H9 (cell line): ENCODE data around the gene WDR64. TPM values are rescaled to one million over a fixed set of nuclear protein-coding genes. Genes with fewer than 3 reads are reported as not detected.
A peak's percentile ranks its signal among the peaks of the same experiment; 100 is the strongest.

Source experiments
- DNase-seq: peaks from one replicate; pipeline ENCODE4 v3.0.0-alpha.2; 2017
- H2AFZ ChIP-seq: one replicate; pipeline ENCODE4 v1.6.1; 2013; ENCODE audit warnings: mild to moderate bottlenecking, low read length, control low read depth, moderate library complexity
- H2AK5ac ChIP-seq: 2 replicates; pipeline ENCODE4 v1.6.1; 2013; ENCODE audit warnings: low read length, control low read depth, mixed read lengths; ENCODE audit not compliant: insufficient read length
- H2BK120ac ChIP-seq: one replicate; pipeline ENCODE4 v1.6.1; 2013; ENCODE audit warnings: low read depth, mild to moderate bottlenecking, low read length, control low read depth, inconsistent platforms; ENCODE audit not compliant: poor library complexity, severe bottlenecking
- H2BK12ac ChIP-seq: 2 replicates; pipeline ENCODE4 v1.6.1; 2013; ENCODE audit warnings: low read length, control low read depth, mixed read lengths, low read depth; ENCODE audit not compliant: insufficient read length
- H2BK15ac ChIP-seq: 2 replicates; pipeline ENCODE4 v1.6.1; 2013; ENCODE audit warnings: low read depth, low read length, control low read depth
- H2BK20ac ChIP-seq: one replicate; pipeline ENCODE4 v1.6.1; 2013; ENCODE audit warnings: low read depth, mild to moderate bottlenecking, low read length, control low read depth, inconsistent platforms; ENCODE audit not compliant: poor library complexity, severe bottlenecking
- H2BK5ac ChIP-seq: 2 replicates; pipeline ENCODE4 v1.6.1; 2013; ENCODE audit warnings: low read length, control low read depth, mixed read lengths; ENCODE audit not compliant: insufficient read length
- H3K14ac ChIP-seq: 2 replicates; pipeline ENCODE4 v1.6.1; 2013; ENCODE audit warnings: low read length, control low read depth; ENCODE audit not compliant: insufficient read depth
- H3K18ac ChIP-seq: 2 replicates; pipeline ENCODE4 v1.6.1; 2013; ENCODE audit warnings: low read depth, mild to moderate bottlenecking, mixed read lengths, low read length, control low read depth; ENCODE audit not compliant: insufficient read length
- H3K23ac ChIP-seq: 2 replicates; pipeline ENCODE4 v1.6.1; 2013; ENCODE audit warnings: low read length, control low read depth, mixed read lengths, low read depth; ENCODE audit not compliant: insufficient read length
- H3K23me2 ChIP-seq: 2 replicates; pipeline ENCODE4 v1.6.1; 2013; ENCODE audit warnings: low read depth, mild to moderate bottlenecking, mixed read lengths, low read length, control low read depth; ENCODE audit not compliant: insufficient read length, poor library complexity, severe bottlenecking
- H3K27ac ChIP-seq: 2 replicates; pipeline ENCODE4 v1.5.1; 2013; ENCODE audit warnings: low read length, control low read depth, mixed read lengths, low read depth; ENCODE audit not compliant: insufficient read length
- H3K27me3 ChIP-seq: 2 replicates; pipeline ENCODE4 v1.6.1; 2013; ENCODE audit warnings: low read length, control low read depth, inconsistent platforms; ENCODE audit not compliant: insufficient read depth
- H3K4ac ChIP-seq: 2 replicates; pipeline ENCODE4 v1.6.1; 2013; ENCODE audit warnings: low read depth, mild to moderate bottlenecking, control low read depth, inconsistent platforms, low read length, moderate library complexity
- H3K4me1 ChIP-seq: 2 replicates; pipeline ENCODE4 v1.6.1; 2013; ENCODE audit warnings: low read length, control low read depth, inconsistent platforms; ENCODE audit not compliant: insufficient read depth
- H3K4me2 ChIP-seq: 2 replicates; pipeline ENCODE4 v1.6.1; 2013; ENCODE audit warnings: low read length, control low read depth, mixed read lengths; ENCODE audit not compliant: insufficient read length, insufficient read depth
- H3K56ac ChIP-seq: 2 replicates; pipeline ENCODE4 v1.6.1; 2013; ENCODE audit warnings: low read depth, mild to moderate bottlenecking, mixed read lengths, low read length, control low read depth; ENCODE audit not compliant: insufficient read length
- H3K79me1 ChIP-seq: 2 replicates; pipeline ENCODE4 v1.6.1; 2013; ENCODE audit warnings: low read depth, mild to moderate bottlenecking, moderate library complexity, low read length, control low read depth, inconsistent platforms; ENCODE audit not compliant: insufficient read depth, poor library complexity, severe bottlenecking
- H3K79me2 ChIP-seq: 2 replicates; pipeline ENCODE4 v1.6.1; 2013; ENCODE audit warnings: low read length, control low read depth, inconsistent platforms; ENCODE audit not compliant: insufficient read depth
- H3K9ac ChIP-seq: 2 replicates; pipeline ENCODE4 v1.6.1; 2013; ENCODE audit warnings: low read length, control low read depth, mixed read lengths; ENCODE audit not compliant: insufficient read length; ENCODE audit errors: extremely low read depth
- H3K9me3 ChIP-seq: one replicate; pipeline ENCODE4 v1.6.1; 2013; ENCODE audit warnings: low read depth, low read length, inconsistent platforms; ENCODE audit not compliant: control insufficient read depth
- H3T11ph ChIP-seq: one replicate; pipeline ENCODE4 v1.6.1; 2013; ENCODE audit warnings: mild to moderate bottlenecking, low read length, control low read depth, inconsistent platforms
- H4K20me1 ChIP-seq: one replicate; pipeline ENCODE4 v1.6.1; 2013; ENCODE audit not compliant: control insufficient read depth, insufficient read length, insufficient read depth
- H4K5ac ChIP-seq: 2 replicates; pipeline ENCODE4 v1.6.1; 2013; ENCODE audit warnings: low read depth, mild to moderate bottlenecking, mixed read lengths, low read length, control low read depth; ENCODE audit not compliant: insufficient read length
- H4K8ac ChIP-seq: replicated peaks from 2 replicates; pipeline ENCODE4 v1.6.1; 2013; ENCODE audit warnings: low read length, control low read depth, mixed read lengths, low read depth; ENCODE audit not compliant: insufficient read length
- H4K91ac ChIP-seq: 2 replicates; pipeline ENCODE4 v1.6.1; 2013; ENCODE audit warnings: low read depth, mild to moderate bottlenecking, moderate library complexity, mixed read lengths, low read length, control low read depth; ENCODE audit not compliant: insufficient read length
- H3K27ac Mint-ChIP-seq, 3 experiments: 2 replicates in 2 of 3; 3 replicates in 1 of 3; pipeline ENCODE4 v1.8.0; 2020 to 2021; ENCODE audit warnings: mixed read lengths in 3 of 3, mild to moderate bottlenecking in 1 of 3, moderate library complexity in 1 of 3
- H3K27me3 Mint-ChIP-seq: 2 replicates; pipeline ENCODE4 v1.8.0; 2021; ENCODE audit warnings: low read depth, mild to moderate bottlenecking, moderate library complexity, mixed read lengths
- H3K36me3 Mint-ChIP-seq, 3 experiments: 2 replicates in 2 of 3; 3 replicates in 1 of 3; pipeline ENCODE4 v1.8.0; 2020 to 2021; ENCODE audit warnings: low read depth in 3 of 3, mixed read lengths in 3 of 3; ENCODE audit not compliant: insufficient read depth in 1 of 3
- H3K4me1 Mint-ChIP-seq, 2 experiments: 2 replicates each; pipeline ENCODE4 v1.8.0; 2020; ENCODE audit warnings: mixed read lengths in 2 of 2
- H3K4me3 Mint-ChIP-seq, 2 experiments: 2 replicates in 1 of 2; 3 replicates in 1 of 2; pipeline ENCODE4 v1.8.0; 2020 to 2021; ENCODE audit warnings: mild to moderate bottlenecking in 2 of 2, mixed read lengths in 2 of 2, moderate library complexity in 1 of 2
- H3K9me3 Mint-ChIP-seq, 2 experiments: 2 replicates in 1 of 2; 3 replicates in 1 of 2; pipeline ENCODE4 v1.8.0; 2020; ENCODE audit warnings: mild to moderate bottlenecking in 2 of 2, mixed read lengths in 2 of 2, moderate library complexity in 1 of 2
- CTCF ChIP-seq: fragments of 200-600 bp; sonication (generic); conservative IDR thresholded peaks from 3 replicates; pipeline ENCODE4 v1.8.0; 2021; ENCODE audit warnings: antibody characterized with exemption, mild to moderate bottlenecking
- WGBS: extraction: QIAGEN DNeasy Blood & Tissue Kit; methylation state at CpG from one replicate; pipeline ENCODE4 v1.1.7; 2013; ENCODE audit warnings: missing lambda C conversion rate, low lambda C conversion rate, mixed read lengths; ENCODE audit not compliant: insufficient read length; ENCODE audit errors: extremely low coverage; 5-methylcytosine and 5-hydroxymethylcytosine counted together
- total RNA-seq: library from RNA; stranded (reverse); gene quantifications from 2 replicates; pipeline ENCODE4 v1.2.1, GENCODE V29; 2021

Gene WDR64
- total RNA-seq, 1 experiment from 2014 or later: not detected

DNA sequence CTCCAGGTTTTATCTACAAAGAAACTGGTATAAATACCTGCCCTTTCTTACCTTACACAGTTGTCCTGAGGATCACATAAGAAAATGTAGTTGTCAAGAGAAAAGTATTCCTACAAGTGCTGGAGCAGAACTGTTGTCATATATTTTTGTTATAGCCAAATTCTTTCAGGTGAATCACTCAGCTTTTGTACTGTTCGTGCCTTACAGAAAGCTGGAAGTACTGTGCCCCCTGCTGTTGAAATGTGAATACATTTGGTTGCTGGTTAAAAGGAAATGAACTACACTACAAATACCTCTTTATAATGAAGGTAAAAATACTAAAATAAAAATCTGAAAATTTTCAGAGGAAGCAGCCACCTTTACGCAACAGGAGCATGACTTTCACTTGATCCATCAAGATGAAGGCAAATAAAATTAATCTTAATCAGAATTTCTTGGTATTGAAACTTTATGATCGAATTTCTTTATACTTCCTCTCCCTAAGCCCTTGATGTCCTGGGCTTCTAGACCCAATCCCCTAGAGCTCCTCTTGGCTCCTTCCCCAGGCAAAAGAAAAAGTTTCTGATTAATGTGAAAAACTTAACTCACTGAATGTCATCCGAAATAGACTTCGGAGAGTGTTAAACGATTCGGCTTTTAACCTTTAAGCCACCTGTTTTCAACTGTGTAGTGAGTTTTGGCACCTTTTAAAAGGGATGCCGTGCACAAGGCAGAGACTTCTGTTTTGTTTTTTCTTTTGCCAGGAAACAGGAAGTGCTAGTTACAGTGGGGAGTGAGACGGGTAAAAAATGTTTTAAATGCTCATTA is 24.4 kb upstream of the WDR64 start:
- H2BK12ac ChIP-seq: no peak overlapping the region
- Mint-ChIP-seq H3K27me3 (no peaks in the 10 kb centered on the region), H3K27ac (peak overlapping the region in 2 of 3 experiments; percentile 69 to 76; a peak in 3 of 7 replicates), H3K9me3 (no peaks in the 10 kb centered on the region), H3K4me1 (peaks cover 18 to 22% of the 10 kb centered on the region in 2 experiments), H3K36me3 (peaks cover 0 to 10% (median 7%) of the 10 kb centered on the region in 3 experiments; a peak in 5 of 7 replicates), H3K4me3 (no peak overlapping the region)
- H2BK120ac ChIP-seq: no peak overlapping the region
- H3K56ac ChIP-seq: no peak overlapping the region
- no peaks in the 10 kb centered on the region for H3K9me3 ChIP-seq
- no peak overlapping the region for H3K23ac ChIP-seq
- no peak overlapping the region for H2BK5ac ChIP-seq
- no peaks in the 10 kb centered on the region; the same call in 1 of the 2 replicates for H3K79me2 ChIP-seq
- no CpG with 5 or more reads among the region's 9 CpGs for WGBS
- H3T11ph ChIP-seq: no peak overlapping the region
- H3K18ac ChIP-seq: no peak overlapping the region
- no peak overlapping the region for H3K4me2 ChIP-seq
- H4K8ac ChIP-seq: no peak overlapping the region
- no peak overlapping the region for H3K14ac ChIP-seq
- H3K4me1 ChIP-seq: no peaks in the 10 kb centered on the region; the same call in 1 of the 2 replicates
- no peak overlapping the region for H3K27ac ChIP-seq
- H4K20me1 ChIP-seq: no peaks in the 10 kb centered on the region
- H2AK5ac ChIP-seq: no peak overlapping the region
- no peak overlapping the region for H3K9ac ChIP-seq
- no peak overlapping the region for H2BK15ac ChIP-seq
- TF ChIP-seq CTCF: peak; percentile 66
- no peak overlapping the region for H4K91ac ChIP-seq
- no peak overlapping the region for H3K4ac ChIP-seq
- no peak overlapping the region for H2BK20ac ChIP-seq
- H3K23me2 ChIP-seq: no peaks in the 10 kb centered on the region
- no peaks in the 10 kb centered on the region for H3K79me1 ChIP-seq
- H4K5ac ChIP-seq: no peak overlapping the region
- no peak overlapping the region for H2AFZ ChIP-seq
- H3K27me3 ChIP-seq: no peaks in the 10 kb centered on the region
- no peak for DNase-seq
